H54 (cell line): Measurements from ENCODE around the gene IGF2.

ENCODE experiments used
- DNase-seq: peaks from one replicate; pipeline ENCODE4 v3.0.0; 2011; ENCODE audit warnings: low spot score, mixed read lengths; ENCODE audit not compliant: insufficient read length
- FAIRE-seq: peaks from 3 replicates; lab custom pipeline; 2011; peaks lifted over from hg19 to GRCh38; lab: Jason Lieb, UNC
- POLR2A ChIP-seq: IDR thresholded peaks from 2 replicates; pipeline ENCODE4 v1.6.1; 2011; ENCODE audit warnings: low read depth, mild to moderate bottlenecking, low read length

The IGF2 gene

GRCh38 chr11:2107941-2108630 is 31.1 kb downstream of the IGF2 start:
- no peak for TF ChIP-seq POLR2A
- DNase-seq: no peak
- FAIRE-seq: no peak

GRCh38 chr11:2107521-2107920 is 31.7 kb downstream of the IGF2 start:
- no peak for TF ChIP-seq POLR2A
- FAIRE-seq: no peak
- no peak for DNase-seq

DNA sequence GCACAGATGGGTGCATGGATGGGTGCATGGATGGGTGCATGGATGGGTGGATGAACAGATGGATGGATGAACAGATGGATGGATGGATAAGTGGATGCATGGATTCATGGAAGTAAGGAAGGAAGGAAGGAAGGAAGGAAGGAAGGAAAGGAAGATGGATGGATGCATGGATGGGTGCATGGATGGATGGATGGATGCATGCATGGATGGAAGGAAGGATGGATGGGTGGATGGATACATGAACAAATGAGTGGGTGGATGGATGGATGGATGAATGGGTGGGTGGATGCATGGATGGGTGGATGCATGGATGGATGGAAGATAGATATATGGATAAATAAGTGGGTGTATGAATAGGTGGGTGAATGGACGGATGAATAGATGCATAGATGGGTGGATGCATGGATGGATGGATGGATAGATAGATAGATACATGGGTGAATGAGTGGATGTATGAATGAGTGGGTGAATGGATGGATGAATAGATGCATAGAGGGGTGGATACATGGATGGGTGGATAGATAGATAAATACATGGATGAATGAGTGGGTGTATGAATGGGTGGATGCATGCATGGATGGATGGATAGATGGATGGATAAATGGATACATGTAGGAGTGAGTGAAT is 32.5 kb downstream of the IGF2 start:
- DNase-seq: no peak
- FAIRE-seq: no peak

GRCh38 chr11:2105511-2105910 is 33.7 kb downstream of the IGF2 start:
- no peak for FAIRE-seq
- no peak for TF ChIP-seq POLR2A
- no peak for DNase-seq

More for the DNA sequence above, 32.5 kb downstream of the IGF2 start:
- TF ChIP-seq POLR2A: no peak

DNA sequence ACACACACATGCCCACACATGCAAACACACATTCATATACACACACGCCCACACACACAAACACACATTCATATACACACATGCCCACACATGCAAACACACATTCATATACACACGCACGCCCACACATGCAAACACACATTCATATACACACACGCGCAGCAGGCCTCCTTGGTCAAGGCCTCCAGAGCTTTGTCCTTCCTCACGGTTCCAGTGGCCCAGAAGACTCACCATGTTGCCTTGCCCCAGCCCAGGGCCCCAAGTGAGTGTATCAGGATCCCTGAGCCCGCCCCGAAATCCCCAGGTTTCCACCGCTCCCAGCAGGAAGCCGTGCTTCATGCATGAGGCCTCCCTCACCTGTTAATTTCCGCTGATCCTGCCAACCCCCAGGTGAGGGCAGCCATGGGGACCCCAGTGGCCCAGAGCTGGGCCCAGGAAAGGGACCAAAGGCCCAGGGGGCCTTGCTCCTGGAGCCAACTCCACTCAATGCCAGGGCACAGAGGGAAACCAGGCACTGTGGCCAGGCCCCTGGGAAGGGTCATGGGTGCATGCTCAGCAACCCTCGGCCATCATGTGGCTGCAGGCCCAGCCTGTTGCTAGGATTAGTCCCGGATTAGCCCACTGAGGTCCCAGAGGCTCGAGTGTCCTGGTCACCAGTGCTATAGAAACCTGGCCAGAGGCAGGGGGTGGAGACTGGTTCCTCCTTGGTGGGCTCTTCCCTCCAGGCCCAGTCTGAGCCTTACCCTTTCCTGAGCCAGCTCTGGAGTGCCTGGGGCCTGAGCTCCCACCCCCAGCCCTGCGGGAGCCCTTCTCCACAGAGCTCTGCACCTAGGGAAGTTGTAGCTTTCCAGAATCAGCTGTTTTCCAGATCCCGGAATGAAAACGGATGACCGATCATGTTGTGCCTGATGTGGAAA is 34.4 kb downstream of the IGF2 start:
- no peak for TF ChIP-seq POLR2A
- DNase-seq: no peak
- FAIRE-seq: no peak

DNA sequence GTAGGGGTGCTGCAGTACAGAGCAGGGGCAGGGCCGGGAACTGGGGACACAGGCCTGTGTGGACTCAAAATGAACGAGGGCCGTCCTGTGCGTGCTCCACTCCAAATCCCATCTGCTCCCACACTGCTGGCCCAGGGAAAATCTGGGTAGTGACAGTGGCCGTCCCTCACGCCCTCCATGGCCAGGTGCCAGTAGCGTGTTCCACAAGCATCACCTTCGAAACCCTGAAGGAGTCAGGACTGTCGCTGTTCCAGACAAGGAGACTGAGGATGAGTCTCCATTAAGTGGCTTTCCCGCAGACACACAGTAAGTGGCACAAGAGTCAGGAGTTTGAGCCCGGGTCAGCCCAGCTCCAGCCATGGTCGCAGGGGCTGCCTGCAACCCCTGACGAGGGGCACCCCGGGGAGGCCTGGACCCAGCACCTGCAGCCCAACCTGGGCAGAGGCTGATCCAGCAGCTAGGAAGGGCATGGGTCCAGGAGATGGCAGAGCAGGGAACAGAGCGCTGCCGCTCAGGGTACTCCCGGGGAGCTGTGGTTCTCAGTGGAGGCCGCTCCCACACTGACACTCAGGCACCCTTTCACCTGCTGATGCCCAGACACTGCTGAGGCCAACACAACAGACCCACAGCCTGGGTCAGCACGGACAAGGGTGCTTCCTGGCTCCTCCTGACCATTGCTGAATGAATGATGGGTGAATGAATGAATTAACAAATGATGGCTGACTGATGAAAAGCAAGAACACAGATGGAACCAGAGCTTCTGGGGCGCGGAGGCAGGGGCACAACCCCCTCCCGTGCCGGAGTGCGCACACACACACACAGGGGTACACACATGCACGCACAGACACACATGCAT is 35.3 kb downstream of the IGF2 start:
- no peak for DNase-seq
- TF ChIP-seq POLR2A: no peak

GRCh38 chr11:2102883-2103213 is 36.3 kb downstream of the IGF2 start:
- no peak for TF ChIP-seq POLR2A
- no peak for FAIRE-seq
- no peak for DNase-seq

More for the DNA sequence above, 35.3 kb downstream of the IGF2 start:
- no peak for FAIRE-seq

- DNase-seq (no peak), FAIRE-seq (no peak)
- no peak for TF ChIP-seq POLR2A
Observed at GRCh38 chr11:2102132-2102882, 36.9 kb downstream of the IGF2 start.

DNA sequence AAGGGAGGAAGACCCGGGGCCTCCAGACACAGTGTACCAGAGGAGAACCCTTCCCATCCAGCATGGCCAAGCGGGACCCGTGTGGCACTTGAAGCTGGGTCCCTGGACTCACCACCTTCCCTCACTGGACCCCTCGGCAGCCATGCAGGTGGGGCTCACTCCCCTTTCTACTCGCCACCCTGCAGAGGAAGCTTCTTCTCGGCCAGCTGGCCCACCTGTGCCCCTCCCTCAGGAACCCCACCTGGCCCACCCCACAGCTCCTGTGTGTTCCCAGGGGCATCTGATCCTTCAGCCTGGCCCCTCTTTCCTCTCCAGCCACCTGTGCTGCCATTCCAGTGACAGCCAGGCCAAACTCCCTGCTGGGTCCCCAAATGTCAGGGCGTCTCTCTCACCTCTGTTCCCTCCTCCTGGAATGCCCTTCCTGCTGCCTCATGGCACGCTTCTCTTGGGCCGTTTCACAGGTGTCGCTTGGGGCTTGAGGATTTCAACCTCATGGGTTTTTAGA is 38.0 kb downstream of the IGF2 start:
- DNase-seq (no peak), FAIRE-seq (no peak)
- TF ChIP-seq POLR2A: no peak

DNA sequence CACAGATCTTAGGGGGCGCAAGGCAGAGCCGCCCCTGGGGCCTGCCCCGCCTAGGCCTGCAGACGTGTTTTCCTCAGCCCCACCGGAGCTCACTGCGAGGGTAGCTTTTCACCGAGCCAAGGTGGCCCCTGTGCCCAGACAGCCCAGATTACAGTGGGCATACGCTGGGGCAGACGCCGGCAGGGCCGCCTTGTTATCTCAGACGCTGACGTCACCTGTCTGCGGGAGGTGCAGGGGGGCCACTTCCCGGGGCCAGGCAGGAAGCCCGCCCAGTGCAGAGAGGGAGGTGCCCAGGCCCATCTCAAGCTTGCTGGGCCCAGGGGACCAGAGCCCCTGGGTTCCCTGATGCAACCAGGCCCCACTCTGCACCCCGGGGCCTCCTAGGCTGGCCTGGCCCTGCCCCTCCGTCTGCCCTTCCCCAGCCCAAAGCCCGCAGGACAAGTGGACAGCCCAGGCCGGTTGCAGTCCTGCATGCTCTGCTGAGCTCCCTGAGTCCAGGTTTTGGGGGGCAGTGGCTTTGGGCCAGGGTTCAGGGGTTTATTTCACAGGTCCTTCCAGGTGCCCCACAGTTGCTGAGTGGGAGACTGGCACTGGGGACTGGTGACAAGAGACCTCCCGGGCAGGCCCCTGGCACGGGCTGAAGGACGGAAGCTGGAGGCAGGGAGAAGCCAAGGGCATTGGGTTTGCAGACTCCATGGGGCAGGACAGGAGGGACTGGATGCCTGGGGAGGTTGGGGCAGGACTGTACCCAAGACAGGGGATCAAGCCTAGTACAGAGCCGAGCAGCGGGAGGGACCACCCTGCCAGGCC is 38.6 kb downstream of the IGF2 start:
- TF ChIP-seq POLR2A: no peak
- DNase-seq (no peak), FAIRE-seq (no peak)

DNA sequence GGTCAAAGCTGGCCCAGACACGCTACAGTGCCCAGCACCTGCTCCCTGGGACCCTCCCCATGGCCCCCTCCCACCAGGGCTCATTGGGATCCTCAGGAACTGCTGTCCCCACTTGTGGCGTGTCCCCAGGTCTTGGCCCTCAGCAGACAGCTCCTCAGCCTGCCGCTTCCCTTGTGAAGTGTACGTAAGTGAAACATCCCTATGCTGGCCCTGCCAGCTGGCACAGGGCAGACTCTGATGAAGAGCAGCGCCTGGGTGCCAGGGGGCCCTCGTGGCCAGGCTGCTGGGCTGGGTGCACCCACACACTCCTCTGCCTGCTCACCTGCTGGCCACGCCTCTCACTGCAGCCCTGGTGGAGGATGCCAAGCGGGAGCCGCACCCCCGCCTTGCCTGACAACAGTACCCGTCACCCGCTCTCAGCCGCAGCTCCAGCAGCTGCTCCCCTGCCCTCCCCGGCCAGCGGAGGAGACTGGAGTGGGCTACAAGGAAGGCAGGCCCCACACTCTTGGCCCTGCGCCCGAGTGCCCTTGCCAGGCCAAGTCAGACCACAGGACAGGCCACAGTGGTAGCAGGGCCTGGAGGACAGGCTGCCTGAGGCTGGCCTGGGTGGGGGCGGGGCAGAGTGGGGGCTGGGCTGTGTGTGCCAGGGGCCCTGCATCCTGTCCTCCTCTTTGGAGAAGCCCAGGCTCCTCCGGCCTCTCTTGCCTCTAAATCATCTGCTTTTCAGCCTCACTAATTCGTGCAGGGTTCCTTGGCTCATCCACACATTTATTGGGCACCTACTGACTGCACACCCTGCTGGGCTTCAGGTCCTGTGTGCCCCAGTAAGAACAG is 39.5 kb downstream of the IGF2 start:
- TF ChIP-seq POLR2A: no peak
- FAIRE-seq (no peak), DNase-seq (no peak)
